ENCODE data around the gene MINAR2. TPM values are rescaled to one million over a fixed set of nuclear protein-coding genes. Genes with fewer than 3 reads are reported as not detected.

MINAR2 gene
- total and polyA plus RNA-seq, 2 experiments from 2014 or later = not detected

GRCh38 chr5:129807162-129807814, 59.4 kb downstream of the MINAR2 start:
- no peaks in the 10 kb centered on the region for H3K27me3 ChIP-seq (ENCODE audit: insufficient read depth)
- H3K4me3 Mint-ChIP-seq = no peak overlapping the region
- peaks cover 2% of the 10 kb centered on the region; the same call in 1 of the 3 replicates for H3K9me3 Mint-ChIP-seq

More at GRCh38 chr5:129807162-129807814, 59.4 kb downstream of the MINAR2 start:
- no peak overlapping the region for H3K27ac ChIP-seq (ENCODE audit: low read depth)
- no peaks in the 10 kb centered on the region for H3K9me2 ChIP-seq (ENCODE audit: insufficient read depth)
- no peaks in the 10 kb centered on the region for H3F3A ChIP-seq (replicated peaks; ENCODE audit: low read depth)
- H3K4me1 ChIP-seq (ENCODE audit: insufficient read depth) = no peaks in the 10 kb centered on the region
- TF ChIP-seq REST (IDR thresholded peaks at IDR 0.05; ENCODE audit: unreplicated experiment) (no peak), ZNF462 (CRISPR knock-in tag; IDR thresholded peaks at IDR 0.05) (no peak), ZNF114 (CRISPR knock-in tag; IDR thresholded peaks at IDR 0.05) (no peak), POLR2AphosphoS5 (IDR thresholded peaks at IDR 0.05; ENCODE audit: low read depth) (no peak), NANOG (IDR thresholded peaks at IDR 0.05; ENCODE audit: borderline replicate concordance) (no peak), EZH2phosphoT487 (IDR thresholded peaks at IDR 0.05; ENCODE audit: unreplicated experiment) (no peak)
- H3K4me2 ChIP-seq = no peak overlapping the region
- no peaks in the 10 kb centered on the region for H3K36me3 ChIP-seq (ENCODE audit: insufficient read depth)
- H4K20me1 ChIP-seq (replicated peaks; ENCODE audit: insufficient read depth) = no peaks in the 10 kb centered on the region
- DNase-seq (ENCODE audit: low spot score) (no peak), ATAC-seq (no peak)
- Mint-ChIP-seq H3K27ac (no peak overlapping the region), H3K27me3 (ENCODE audit: insufficient read depth, low read depth, poor library complexity) (peaks cover 2% of the 10 kb centered on the region), H3K4me1 (peaks cover 7% of the 10 kb centered on the region; the same call in 2 of the 3 replicates), H3K36me3 (ENCODE audit: low read depth) (no peaks in the 10 kb centered on the region)
- H3K4me3 ChIP-seq = no peak overlapping the region
- H2AFZ ChIP-seq = no peak overlapping the region
- H3K79me2 ChIP-seq (replicated peaks; ENCODE audit: insufficient read depth) = no peaks in the 10 kb centered on the region

Other genes with a start within 250 kb of the MINAR2 start
- gene CHSY3, start 156.4 kb downstream of the MINAR2 start, total RNA-seq (2014; rRNA removed; shearing (Covaris generic)) = 2.3 and 3.0 TPM in 2 replicates
- gene CHSY3, start 156.4 kb downstream of the MINAR2 start, polyA plus RNA-seq (2016; fragmentation: Nextera tagmentation; extraction: Ambion mirVana) = 0.44 and 0.49 TPM in 2 replicates

Data from GM23338 (cell line).